H9 (cell line): Measurements from ENCODE around the gene CBLIF. TPM values are rescaled to one million over a fixed set of nuclear protein-coding genes. Genes with fewer than 3 reads are reported as not detected.

Source experiments
- DNase-seq: peaks from one replicate; pipeline ENCODE4 v3.0.0-alpha.2; 2017
- H2AFZ ChIP-seq: one replicate; pipeline ENCODE4 v1.6.1; 2013; ENCODE audit warnings: mild to moderate bottlenecking, low read length, control low read depth, moderate library complexity
- H2AK5ac ChIP-seq: 2 replicates; pipeline ENCODE4 v1.6.1; 2013; ENCODE audit warnings: low read length, control low read depth, mixed read lengths; ENCODE audit not compliant: insufficient read length
- H2BK120ac ChIP-seq: one replicate; pipeline ENCODE4 v1.6.1; 2013; ENCODE audit warnings: low read depth, mild to moderate bottlenecking, low read length, control low read depth, inconsistent platforms; ENCODE audit not compliant: poor library complexity, severe bottlenecking
- H2BK12ac ChIP-seq: 2 replicates; pipeline ENCODE4 v1.6.1; 2013; ENCODE audit warnings: low read length, control low read depth, mixed read lengths, low read depth; ENCODE audit not compliant: insufficient read length
- H2BK15ac ChIP-seq: 2 replicates; pipeline ENCODE4 v1.6.1; 2013; ENCODE audit warnings: low read depth, low read length, control low read depth
- H2BK20ac ChIP-seq: one replicate; pipeline ENCODE4 v1.6.1; 2013; ENCODE audit warnings: low read depth, mild to moderate bottlenecking, low read length, control low read depth, inconsistent platforms; ENCODE audit not compliant: poor library complexity, severe bottlenecking
- H2BK5ac ChIP-seq: 2 replicates; pipeline ENCODE4 v1.6.1; 2013; ENCODE audit warnings: low read length, control low read depth, mixed read lengths; ENCODE audit not compliant: insufficient read length
- H3K14ac ChIP-seq: 2 replicates; pipeline ENCODE4 v1.6.1; 2013; ENCODE audit warnings: low read length, control low read depth; ENCODE audit not compliant: insufficient read depth
- H3K18ac ChIP-seq: 2 replicates; pipeline ENCODE4 v1.6.1; 2013; ENCODE audit warnings: low read depth, mild to moderate bottlenecking, mixed read lengths, low read length, control low read depth; ENCODE audit not compliant: insufficient read length
- H3K23ac ChIP-seq: 2 replicates; pipeline ENCODE4 v1.6.1; 2013; ENCODE audit warnings: low read length, control low read depth, mixed read lengths, low read depth; ENCODE audit not compliant: insufficient read length
- H3K23me2 ChIP-seq: 2 replicates; pipeline ENCODE4 v1.6.1; 2013; ENCODE audit warnings: low read depth, mild to moderate bottlenecking, mixed read lengths, low read length, control low read depth; ENCODE audit not compliant: insufficient read length, poor library complexity, severe bottlenecking
- H3K27ac ChIP-seq: 2 replicates; pipeline ENCODE4 v1.5.1; 2013; ENCODE audit warnings: low read length, control low read depth, mixed read lengths, low read depth; ENCODE audit not compliant: insufficient read length
- H3K27me3 ChIP-seq: 2 replicates; pipeline ENCODE4 v1.6.1; 2013; ENCODE audit warnings: low read length, control low read depth, inconsistent platforms; ENCODE audit not compliant: insufficient read depth
- H3K4ac ChIP-seq: 2 replicates; pipeline ENCODE4 v1.6.1; 2013; ENCODE audit warnings: low read depth, mild to moderate bottlenecking, control low read depth, inconsistent platforms, low read length, moderate library complexity
- H3K4me1 ChIP-seq: 2 replicates; pipeline ENCODE4 v1.6.1; 2013; ENCODE audit warnings: low read length, control low read depth, inconsistent platforms; ENCODE audit not compliant: insufficient read depth
- H3K4me2 ChIP-seq: 2 replicates; pipeline ENCODE4 v1.6.1; 2013; ENCODE audit warnings: low read length, control low read depth, mixed read lengths; ENCODE audit not compliant: insufficient read length, insufficient read depth
- H3K56ac ChIP-seq: 2 replicates; pipeline ENCODE4 v1.6.1; 2013; ENCODE audit warnings: low read depth, mild to moderate bottlenecking, mixed read lengths, low read length, control low read depth; ENCODE audit not compliant: insufficient read length
- H3K79me1 ChIP-seq: 2 replicates; pipeline ENCODE4 v1.6.1; 2013; ENCODE audit warnings: low read depth, mild to moderate bottlenecking, moderate library complexity, low read length, control low read depth, inconsistent platforms; ENCODE audit not compliant: insufficient read depth, poor library complexity, severe bottlenecking
- H3K79me2 ChIP-seq: 2 replicates; pipeline ENCODE4 v1.6.1; 2013; ENCODE audit warnings: low read length, control low read depth, inconsistent platforms; ENCODE audit not compliant: insufficient read depth
- H3K9ac ChIP-seq: 2 replicates; pipeline ENCODE4 v1.6.1; 2013; ENCODE audit warnings: low read length, control low read depth, mixed read lengths; ENCODE audit not compliant: insufficient read length; ENCODE audit errors: extremely low read depth
- H3K9me3 ChIP-seq: one replicate; pipeline ENCODE4 v1.6.1; 2013; ENCODE audit warnings: low read depth, low read length, inconsistent platforms; ENCODE audit not compliant: control insufficient read depth
- H3T11ph ChIP-seq: one replicate; pipeline ENCODE4 v1.6.1; 2013; ENCODE audit warnings: mild to moderate bottlenecking, low read length, control low read depth, inconsistent platforms
- H4K20me1 ChIP-seq: one replicate; pipeline ENCODE4 v1.6.1; 2013; ENCODE audit not compliant: control insufficient read depth, insufficient read length, insufficient read depth
- H4K5ac ChIP-seq: 2 replicates; pipeline ENCODE4 v1.6.1; 2013; ENCODE audit warnings: low read depth, mild to moderate bottlenecking, mixed read lengths, low read length, control low read depth; ENCODE audit not compliant: insufficient read length
- H4K8ac ChIP-seq: replicated peaks from 2 replicates; pipeline ENCODE4 v1.6.1; 2013; ENCODE audit warnings: low read length, control low read depth, mixed read lengths, low read depth; ENCODE audit not compliant: insufficient read length
- H4K91ac ChIP-seq: 2 replicates; pipeline ENCODE4 v1.6.1; 2013; ENCODE audit warnings: low read depth, mild to moderate bottlenecking, moderate library complexity, mixed read lengths, low read length, control low read depth; ENCODE audit not compliant: insufficient read length
- H3K27ac Mint-ChIP-seq, 3 experiments: 2 replicates in 2 of 3; 3 replicates in 1 of 3; pipeline ENCODE4 v1.8.0; 2020 to 2021; ENCODE audit warnings: mixed read lengths in 3 of 3, mild to moderate bottlenecking in 1 of 3, moderate library complexity in 1 of 3
- H3K27me3 Mint-ChIP-seq: 2 replicates; pipeline ENCODE4 v1.8.0; 2021; ENCODE audit warnings: low read depth, mild to moderate bottlenecking, moderate library complexity, mixed read lengths
- H3K36me3 Mint-ChIP-seq, 3 experiments: 2 replicates in 2 of 3; 3 replicates in 1 of 3; pipeline ENCODE4 v1.8.0; 2020 to 2021; ENCODE audit warnings: low read depth in 3 of 3, mixed read lengths in 3 of 3; ENCODE audit not compliant: insufficient read depth in 1 of 3
- H3K4me1 Mint-ChIP-seq, 2 experiments: 2 replicates each; pipeline ENCODE4 v1.8.0; 2020; ENCODE audit warnings: mixed read lengths in 2 of 2
- H3K4me3 Mint-ChIP-seq, 2 experiments: 2 replicates in 1 of 2; 3 replicates in 1 of 2; pipeline ENCODE4 v1.8.0; 2020 to 2021; ENCODE audit warnings: mild to moderate bottlenecking in 2 of 2, mixed read lengths in 2 of 2, moderate library complexity in 1 of 2
- H3K9me3 Mint-ChIP-seq, 2 experiments: 2 replicates in 1 of 2; 3 replicates in 1 of 2; pipeline ENCODE4 v1.8.0; 2020; ENCODE audit warnings: mild to moderate bottlenecking in 2 of 2, mixed read lengths in 2 of 2, moderate library complexity in 1 of 2
- CTCF ChIP-seq: fragments of 200-600 bp; sonication (generic); conservative IDR thresholded peaks from 3 replicates; pipeline ENCODE4 v1.8.0; 2021; ENCODE audit warnings: antibody characterized with exemption, mild to moderate bottlenecking
- WGBS: extraction: QIAGEN DNeasy Blood & Tissue Kit; methylation state at CpG from one replicate; pipeline ENCODE4 v1.1.7; 2013; ENCODE audit warnings: missing lambda C conversion rate, low lambda C conversion rate, mixed read lengths; ENCODE audit not compliant: insufficient read length; ENCODE audit errors: extremely low coverage; 5-methylcytosine and 5-hydroxymethylcytosine counted together
- total RNA-seq: library from RNA; stranded (reverse); gene quantifications from 2 replicates; pipeline ENCODE4 v1.2.1, GENCODE V29; 2021

Gene CBLIF
- total RNA-seq, 1 experiment from 2014 or later, result not detected

GRCh38 chr11:59810189-59810910 is 34.9 kb downstream of the CBLIF start, which contains the start of gene MRPL16:
TSS of gene MRPL16 (minus strand) at chr11:59810778. CDS start at chr11:59810658, 120 bp downstream.
- Histone ChIP-seq H3K56ac (no peak within 1 kb of the TSS), H2AK5ac (no peak within 1 kb of the TSS), H3K14ac (peak within 1 kb of the TSS; percentile 91), H4K20me1 (no peaks in the 10 kb centered on the region), H3K4me2 (peak within 1 kb of the TSS; percentile 79), H3K79me1 (no peaks in the 10 kb centered on the region), H4K8ac (no peak within 1 kb of the TSS), H3K9ac (peak within 1 kb of the TSS; percentile 93), H3K23ac (no peak within 1 kb of the TSS), H2BK120ac (no peak within 1 kb of the TSS), H3K18ac (peak within 1 kb of the TSS; percentile 28), H4K91ac (no peak within 1 kb of the TSS), H2BK5ac (no peak within 1 kb of the TSS), H3K9me3 (no peaks in the 10 kb centered on the region), H3T11ph (no peak within 1 kb of the TSS), H2BK20ac (no peak within 1 kb of the TSS), H2BK15ac (no peak within 1 kb of the TSS), H3K79me2 (no peaks in the 10 kb centered on the region), H3K23me2 (peaks cover 4% of the 10 kb centered on the region), H4K5ac (no peak within 1 kb of the TSS), H2BK12ac (no peak within 1 kb of the TSS), H3K4ac (no peak within 1 kb of the TSS), H3K27ac (no peak within 1 kb of the TSS), H3K27me3 (no peaks in the 10 kb centered on the region), H2AFZ (no peak within 1 kb of the TSS), H3K4me1 (peaks cover 4% of the 10 kb centered on the region; the same call in 1 of the 2 replicates)
- Mint-ChIP-seq H3K4me3 (peak within 1 kb of the TSS; percentile 93 to 94), H3K4me1 (peaks cover 35% of the 10 kb centered on the region in 2 experiments), H3K27ac (peak within 1 kb of the TSS; percentile 93 to 98 (median 94)), H3K27me3 (no peaks in the 10 kb centered on the region; the same call in 1 of the 2 replicates), H3K36me3 (peaks cover 14 to 27% (median 24%) of the 10 kb centered on the region in 3 experiments; a peak in 6 of 7 replicates), H3K9me3 (no peaks in the 10 kb centered on the region)
- WGBS, result no CpG with 5 or more reads among the region's 54 CpGs
- peak; percentile 93 for DNase-seq
- peak; percentile 47 for TF ChIP-seq CTCF
